Brain pericyte (primary cell): ENCODE data around the gene FAXC.

Experiments used
- DNase-seq: peaks from one replicate; pipeline ENCODE4 v3.0.0-alpha.2; 2012; ENCODE audit warnings: low read depth, low spot score

Gene FAXC

GRCh38 chr6:99349171-99350141 is at the start of gene FAXC:
TSS of gene FAXC (minus strand) at chr6:99349674. CDS start at chr6:99349372, 302 bp downstream.
- no peak for DNase-seq

- no peak for DNase-seq
These were observed 47.8 kb upstream of the FAXC start for GRCh38 chr6:99397287-99397686.

DNA sequence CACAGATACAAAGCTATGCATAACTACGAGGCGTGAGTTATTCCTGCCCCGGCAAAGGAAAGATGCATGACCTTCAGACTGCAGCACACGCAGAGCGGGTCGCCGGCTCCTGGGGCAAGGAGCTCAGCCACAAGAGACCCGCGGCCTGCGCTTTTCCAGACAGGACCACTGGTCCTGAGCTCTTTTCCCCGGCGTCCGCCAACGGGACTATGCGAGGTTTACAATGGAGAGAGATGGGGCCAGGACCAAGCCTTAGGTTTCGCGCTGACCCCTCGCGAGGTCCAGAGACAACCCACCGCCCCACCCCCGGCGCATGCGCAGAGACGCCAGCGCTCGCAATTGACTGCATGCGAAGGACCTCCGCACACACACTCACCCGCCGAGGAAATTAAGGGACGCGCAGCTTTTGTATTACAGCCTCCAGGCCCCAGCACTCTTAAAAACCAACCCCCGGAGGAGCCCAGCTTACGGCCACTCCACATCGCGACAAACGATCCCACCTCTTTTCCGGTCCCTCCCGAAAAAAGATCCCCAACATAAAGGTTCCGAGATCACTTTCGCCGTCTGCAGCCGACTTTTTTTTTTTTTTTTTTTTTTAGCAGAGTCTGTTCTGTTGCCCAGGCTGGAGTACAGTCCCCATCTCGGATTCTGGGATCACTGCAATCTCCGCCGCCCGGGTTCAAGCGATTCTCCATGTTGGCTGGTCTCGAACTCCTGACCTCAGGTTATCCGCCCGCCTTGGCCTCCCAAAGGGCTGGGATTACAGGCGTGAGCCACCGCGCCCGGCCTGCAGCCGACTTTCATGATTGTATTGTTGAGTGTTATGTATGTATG is 44.4 kb upstream of the FAXC start, which contains the start of gene COQ3:
TSS of gene COQ3 (minus strand) at position 498 of the 834 bp plus-strand sequence. CDS start at position 482, 16 bp downstream.
- DNase-seq, result peak; percentile 32

DNA sequence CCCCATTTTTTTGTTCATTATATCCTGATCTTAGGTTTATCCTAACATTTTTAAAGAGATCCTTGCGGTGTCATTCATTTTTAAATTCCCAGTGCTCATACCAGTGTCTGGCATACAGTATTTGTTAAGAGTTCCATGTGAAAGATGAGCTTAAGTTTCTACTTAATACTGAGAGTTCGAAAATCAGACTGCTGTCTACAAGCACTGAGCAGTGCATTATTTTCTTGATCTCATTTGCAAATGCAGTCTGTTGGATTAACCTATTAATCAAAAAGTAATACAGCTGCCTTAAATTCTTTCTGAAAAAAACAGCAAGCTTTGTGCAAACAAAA is 43.9 kb upstream of the FAXC start:
- no peak for DNase-seq

DNA sequence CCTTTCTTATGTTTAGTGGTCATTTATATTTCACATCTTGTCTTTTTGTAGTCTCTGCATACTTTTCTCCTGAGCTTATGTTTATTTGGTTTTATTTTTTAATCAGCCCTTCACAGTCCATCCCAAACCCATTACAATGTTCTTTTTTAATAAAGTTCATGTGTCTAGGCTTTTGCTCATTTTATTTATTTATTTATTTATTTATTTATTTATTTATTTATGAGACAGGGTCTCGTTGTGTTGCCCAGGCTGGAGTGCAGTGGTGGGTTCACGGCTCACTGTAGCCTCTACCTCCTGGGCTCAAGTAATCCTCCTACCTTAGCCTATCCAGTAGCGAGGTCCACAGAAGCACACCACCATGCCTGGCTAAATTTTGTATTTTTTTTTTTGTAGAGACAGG is 41.4 kb upstream of the FAXC start:
- no peak for DNase-seq

DNA sequence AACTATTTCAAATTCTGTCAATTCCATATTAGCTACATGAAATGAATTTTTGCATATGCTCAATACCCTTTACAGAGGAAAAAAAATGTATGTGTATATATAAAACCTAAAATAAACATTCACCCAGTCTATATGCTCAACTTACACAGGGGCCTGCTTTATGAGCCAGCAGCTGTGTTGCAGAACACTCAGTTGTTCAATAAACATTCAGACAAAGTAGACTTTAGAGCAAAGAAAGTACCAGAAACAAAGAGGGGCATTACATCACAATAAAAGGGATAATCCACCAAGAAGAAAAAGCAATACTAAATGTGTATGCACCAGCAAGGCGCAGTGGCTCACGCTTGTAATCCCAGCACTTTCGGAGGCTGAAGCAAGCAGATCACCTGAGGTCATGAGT is 35.0 kb upstream of the FAXC start:
- DNase-seq, result no peak

- no peak for DNase-seq
These were observed 29.2 kb upstream of the FAXC start for GRCh38 chr6:99378636-99379035.

GRCh38 chr6:99369533-99369932 is 20.1 kb upstream of the FAXC start:
- DNase-seq, result no peak

- no peak for DNase-seq
These were observed 17.4 kb upstream of the FAXC start for GRCh38 chr6:99366852-99367251.

- no peak for DNase-seq
These were observed 14.6 kb upstream of the FAXC start for GRCh38 chr6:99364026-99364425.

DNA sequence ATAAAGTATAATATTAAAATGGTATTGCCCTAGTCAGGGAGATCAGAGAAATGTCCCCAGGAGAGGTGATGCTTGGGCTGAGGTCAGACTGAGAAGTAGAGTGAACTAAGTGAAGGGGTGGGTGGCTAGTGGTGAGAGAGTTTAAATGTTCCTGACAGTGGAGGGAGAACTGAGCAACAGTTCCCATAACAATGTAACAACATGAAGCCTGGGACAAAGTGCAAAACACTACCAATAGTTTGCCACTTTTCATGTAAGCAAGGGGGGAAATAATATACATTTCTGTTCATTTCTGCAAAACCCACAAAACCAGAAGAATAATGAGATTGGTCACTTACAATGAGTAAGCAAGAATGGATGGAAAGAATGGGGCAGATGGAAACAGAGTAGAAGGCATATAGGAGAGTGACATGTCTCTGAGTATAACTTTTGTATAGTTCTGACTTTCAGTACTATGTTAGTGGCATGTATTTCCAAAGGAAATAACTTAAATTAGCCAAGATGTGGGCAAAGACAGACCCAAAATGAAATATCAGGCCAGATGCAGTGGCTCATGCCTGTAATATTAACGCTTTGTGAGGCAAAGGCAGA is 13.3 kb upstream of the FAXC start:
- no peak for DNase-seq

GRCh38 chr6:99359800-99360199 is 10.3 kb upstream of the FAXC start:
- DNase-seq, result no peak

- DNase-seq, result no peak
These were observed 7.2 kb upstream of the FAXC start for GRCh38 chr6:99356641-99357040.

DNA sequence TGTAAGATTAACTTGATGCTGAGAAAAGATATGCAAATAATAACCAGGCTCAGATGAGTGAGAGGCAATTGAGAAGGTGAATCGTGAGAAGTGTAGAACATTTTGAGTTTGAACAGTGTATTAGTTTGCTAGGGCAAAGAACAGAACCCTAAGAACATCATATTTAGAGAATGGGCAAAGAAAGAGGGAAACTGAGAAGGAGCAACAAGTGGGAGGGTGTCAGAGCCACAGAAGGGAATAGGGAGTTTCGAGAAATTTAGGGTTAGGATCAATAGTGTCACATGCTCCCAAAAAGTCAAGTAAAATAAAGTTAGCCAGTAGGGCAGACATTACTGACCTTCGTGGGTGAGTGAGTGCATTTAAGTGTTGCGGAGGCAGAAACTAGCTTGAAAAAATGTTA is 5.5 kb upstream of the FAXC start:
- no peak for DNase-seq

GRCh38 chr6:99353126-99353525 is 3.7 kb upstream of the FAXC start:
- DNase-seq, result no peak

DNA sequence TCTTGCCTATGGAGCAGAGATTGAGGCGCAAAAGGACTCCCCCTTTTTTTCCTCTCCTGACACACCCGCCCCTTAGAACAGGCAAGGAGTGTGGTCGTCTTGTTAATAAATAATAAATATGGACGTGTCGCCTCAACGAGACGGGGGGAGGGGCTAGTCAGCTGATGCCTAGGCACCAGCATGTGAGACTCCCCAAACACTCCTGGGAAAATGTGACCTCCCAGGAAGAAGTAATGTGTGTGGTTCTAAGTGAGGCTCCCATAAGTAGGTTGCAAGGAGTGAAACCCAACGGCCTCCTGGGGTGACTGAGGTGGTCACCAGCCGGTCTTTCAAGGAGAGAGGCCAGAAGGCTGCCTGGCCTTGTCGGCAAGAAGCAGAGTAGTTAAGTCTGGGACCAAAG is 1.1 kb upstream of the FAXC start:
- DNase-seq, result no peak

GRCh38 chr6:99348288-99349170 is 945 bp downstream of the FAXC start:
- DNase-seq, result no peak

DNA sequence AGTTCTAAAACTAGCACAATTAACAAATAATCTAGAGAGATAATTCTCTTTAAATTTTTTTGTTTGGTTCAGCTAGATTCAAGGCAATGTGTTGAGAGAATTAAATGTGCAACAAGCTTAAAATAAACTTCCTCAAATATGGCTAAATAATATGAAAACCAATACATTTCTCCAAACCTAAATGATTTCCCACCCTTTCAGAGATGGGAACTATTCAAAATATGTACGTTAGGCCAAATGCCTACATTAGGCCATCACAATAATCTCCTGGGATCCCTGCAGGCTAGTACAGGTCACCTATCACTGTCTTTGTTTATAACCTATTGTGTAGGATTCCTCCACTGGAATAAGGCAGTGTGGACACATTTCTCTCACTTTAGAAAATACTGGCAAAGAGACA is 1.7 kb downstream of the FAXC start:
- DNase-seq, result no peak

DNA sequence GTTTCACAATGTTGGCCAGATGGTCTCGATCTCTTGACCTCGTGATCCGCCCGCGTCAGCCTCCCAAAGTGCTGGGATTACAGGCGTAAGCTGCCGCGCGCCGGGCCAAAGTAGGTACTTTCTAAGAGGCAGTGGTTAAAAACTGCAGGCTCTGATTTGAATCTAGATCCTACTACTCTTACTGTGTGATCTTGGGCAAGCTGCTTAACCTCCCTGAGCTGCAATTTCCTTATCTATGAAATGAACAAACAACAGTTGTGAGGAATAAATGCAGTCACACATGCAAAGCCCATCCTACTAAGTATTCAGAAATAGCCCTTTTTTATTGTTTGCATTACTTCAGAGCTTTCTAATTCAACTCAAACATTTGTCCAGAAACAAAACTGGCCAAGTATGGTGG is 2.9 kb downstream of the FAXC start:
- no peak for DNase-seq

DNA sequence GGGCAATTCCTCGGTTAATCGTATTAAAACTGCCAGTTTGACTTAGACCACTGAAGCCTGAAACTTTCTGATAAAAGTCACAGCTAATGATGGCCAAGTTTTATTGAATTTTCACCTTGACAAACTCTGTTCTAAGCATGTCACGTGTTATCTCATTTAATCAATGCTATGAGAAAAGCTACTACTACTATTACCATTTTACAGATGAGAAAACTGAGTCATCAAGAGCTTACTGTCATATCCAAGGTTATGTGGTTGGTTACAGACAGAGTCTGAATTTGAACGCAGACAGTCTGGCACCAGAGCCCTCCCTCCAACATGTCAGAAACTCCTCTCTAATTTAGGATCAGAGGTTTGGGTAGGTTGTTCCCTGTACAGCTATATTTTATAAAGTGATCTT is 4.3 kb downstream of the FAXC start:
- no peak for DNase-seq

DNA sequence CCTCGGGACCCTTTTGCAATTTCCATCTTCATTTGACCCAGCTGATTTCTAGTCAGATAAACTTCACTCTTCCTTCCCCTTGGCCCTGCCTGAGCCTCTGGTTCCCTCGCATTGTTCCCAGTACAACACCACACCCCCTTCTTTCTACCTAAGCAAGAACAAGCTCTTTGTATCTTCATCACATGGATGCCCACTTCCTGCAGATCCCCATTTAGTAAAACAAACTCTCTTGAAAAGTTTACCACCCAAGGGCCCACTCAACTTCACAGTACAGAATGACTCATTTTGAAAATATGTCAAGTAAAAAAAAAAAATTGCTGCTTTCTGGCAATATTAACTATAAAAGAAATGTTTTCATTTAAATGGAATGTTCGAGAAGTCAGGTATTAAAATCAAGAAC is 5.2 kb downstream of the FAXC start:
- no peak for DNase-seq
